Astrocyte of the spinal cord (primary cell): Measurements from ENCODE around the gene KANK2.
A peak's percentile ranks its signal among the peaks of the same experiment; 100 is the strongest.

Source experiments
- DNase-seq: peaks from one replicate; pipeline ENCODE4 v3.0.0; 2011; ENCODE audit warnings: low read depth, low spot score
- H3K4me3 ChIP-seq: 2 replicates; pipeline ENCODE4 v1.5.1; 2011; ENCODE audit warnings: low read depth, mild to moderate bottlenecking, low read length, moderate library complexity
- CTCF ChIP-seq: IDR thresholded peaks from 2 replicates; pipeline ENCODE4 v1.5.1; 2012; ENCODE audit warnings: low read depth, mild to moderate bottlenecking, low read length, inconsistent platforms
- in situ Hi-C: cut with HindIII; loops from 2 replicates; pipeline ENCODE4 v1.10.0; 2017; ENCODE audit warnings: low sequenced_read_pairs

The KANK2 gene

GRCh38 chr19:11192957-11193939, 4.1 kb downstream of the KANK2 start:
- in situ Hi-C loops: no loop called here
- no peak for TF ChIP-seq CTCF
- DNase-seq: no peak
- no peak overlapping the region for H3K4me3 ChIP-seq

- no peak for DNase-seq
- in situ Hi-C loops: no loop called here
- no peak for TF ChIP-seq CTCF
- H3K4me3 ChIP-seq: no peak overlapping the region
Observed at GRCh38 chr19:11191934-11192333, 5.4 kb downstream of the KANK2 start.

- in situ Hi-C loops: no loop called here
- no peak overlapping the region for H3K4me3 ChIP-seq
- peak; percentile 57 for DNase-seq
- TF ChIP-seq CTCF: no peak
Observed at GRCh38 chr19:11191273-11191755, 6.0 kb downstream of the KANK2 start.

- DNase-seq: no peak
- in situ Hi-C loops: no loop called here
- no peak for TF ChIP-seq CTCF
- H3K4me3 ChIP-seq: no peak overlapping the region
Observed at GRCh38 chr19:11190501-11190900, 6.8 kb downstream of the KANK2 start.

- in situ Hi-C loops: no loop called here
- DNase-seq: no peak
- no peak for TF ChIP-seq CTCF
- no peak overlapping the region for H3K4me3 ChIP-seq
Observed at GRCh38 chr19:11187441-11187840, 9.9 kb downstream of the KANK2 start.

GRCh38 chr19:11182994-11183393, 14.4 kb downstream of the KANK2 start:
- no peak for TF ChIP-seq CTCF
- in situ Hi-C loops: no loop called here

More at GRCh38 chr19:11182994-11183393, 14.4 kb downstream of the KANK2 start:
- H3K4me3 ChIP-seq: no peak overlapping the region
- no peak for DNase-seq
